GM11168 (cell line): ENCODE results near the gene CAPN1.
"Not testable (repeated sequence)": the region's sequence is repeated elsewhere in the genome, so short reads cannot be mapped to it uniquely, and the experiment has no call there.

ENCODE experiments used
- in situ Hi-C: fragments of 300-500 bp; cut with MboI; formaldehyde crosslinking; loops from one replicate; pipeline ENCODE4 v1.12.0; 2022; ENCODE audit warnings: low sequenced_read_pairs; ENCODE audit not compliant: unreplicated experiment

CAPN1 gene

GRCh38 chr11:65248184-65248710 is 66.5 kb downstream of the CAPN1 start:
- in situ Hi-C loops: not testable (repeated sequence)

- in situ Hi-C loops: no loop called here
These were observed 69.7 kb downstream of the CAPN1 start for GRCh38 chr11:65251476-65251875.

GRCh38 chr11:65254724-65255123 is 73.0 kb downstream of the CAPN1 start:
- in situ Hi-C loops: no loop called here

DNA sequence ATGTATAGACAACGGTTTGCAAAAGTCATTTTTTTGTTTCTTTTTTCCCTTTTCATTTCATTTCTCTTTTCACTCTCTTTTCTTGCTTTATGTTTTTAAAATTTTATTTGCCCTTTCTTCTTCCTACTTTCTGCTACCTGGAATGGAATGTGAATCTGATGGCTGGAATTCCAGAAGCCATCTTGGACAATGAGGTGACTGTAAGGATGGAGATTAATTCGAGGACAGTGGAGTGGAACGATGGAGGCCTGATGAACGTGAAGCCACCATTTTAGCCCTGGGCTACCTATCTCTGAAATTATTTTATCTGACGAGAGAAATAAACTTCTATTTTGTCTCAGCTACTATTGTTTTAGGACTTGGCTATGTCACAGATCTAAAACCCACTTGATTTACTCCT is 77.3 kb downstream of the CAPN1 start:
- in situ Hi-C loops: no loop called here

DNA sequence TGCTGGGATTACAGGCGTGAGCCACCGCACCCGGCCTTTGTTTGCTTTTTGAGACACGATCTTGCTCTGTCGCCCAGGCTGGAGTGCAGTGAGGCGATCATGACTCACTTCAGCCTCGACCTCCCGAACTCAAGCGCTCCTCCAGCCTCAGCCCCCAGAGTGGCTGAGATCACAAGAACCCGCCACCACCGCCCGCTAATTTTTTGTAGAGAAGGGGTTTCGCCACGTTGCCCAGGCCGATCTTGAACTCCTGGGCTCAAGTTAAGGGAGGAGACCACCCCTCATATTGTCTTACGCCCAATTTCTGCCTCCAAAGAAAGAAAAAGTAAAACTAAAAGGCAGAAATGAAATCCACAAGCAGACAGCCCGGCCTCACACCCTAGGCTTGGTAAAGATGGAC is 78.6 kb downstream of the CAPN1 start:
- in situ Hi-C loops: no loop called here

DNA sequence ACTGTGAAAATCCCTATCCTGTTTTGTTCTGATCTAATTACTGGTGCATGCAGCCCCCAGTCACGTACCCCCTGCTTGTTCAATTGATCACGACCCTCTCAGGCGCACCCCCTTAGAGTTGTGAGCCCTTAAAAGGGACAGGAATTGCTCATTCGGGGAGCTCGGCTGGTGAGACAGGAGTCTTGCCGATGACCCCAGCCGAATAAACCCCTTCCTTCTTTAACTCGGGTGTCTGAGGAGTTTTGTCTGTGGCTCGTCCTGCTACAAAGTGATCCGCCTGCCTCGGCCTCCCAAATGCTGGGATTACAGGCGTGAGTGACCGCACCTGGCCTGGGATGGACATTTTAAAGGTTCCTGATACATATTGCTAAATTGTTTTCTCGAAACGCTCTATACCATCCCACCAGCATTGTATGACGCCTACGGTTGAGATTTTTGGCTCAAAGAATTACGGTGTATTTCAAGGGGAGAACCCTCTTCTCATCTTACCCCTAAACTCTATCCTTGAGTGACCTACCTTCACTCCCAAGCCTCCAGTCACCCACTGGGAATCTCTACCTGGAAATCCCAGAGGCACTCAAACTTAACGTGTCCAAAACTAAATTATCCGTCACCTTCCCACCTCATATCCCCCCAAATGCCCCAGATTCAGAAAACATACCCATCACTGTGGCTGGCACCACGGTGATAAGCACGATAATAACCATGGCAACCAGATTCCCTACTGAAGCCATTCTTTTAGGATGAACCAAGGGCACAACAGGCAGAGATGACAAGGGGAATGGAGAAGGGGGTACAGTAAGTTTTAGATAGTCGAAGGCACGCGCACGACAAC is 79.2 kb downstream of the CAPN1 start:
- in situ Hi-C loops: no loop called here
